Femur (tissue), 1 donor: Measurements from ENCODE around the gene EFHC1.

Experiments
- DNase-seq: peaks from one replicate; pipeline ENCODE4 v3.0.0-alpha.2; 2017

The EFHC1 gene

GRCh38 chr6:52564856-52565255 is 144.7 kb downstream of the EFHC1 start:
- DNase-seq = no peak

GRCh38 chr6:52566201-52566600 is 146.1 kb downstream of the EFHC1 start:
- no peak for DNase-seq

- DNase-seq = no peak
Observed at GRCh38 chr6:52566853-52567279, 146.7 kb downstream of the EFHC1 start.

GRCh38 chr6:52568320-52568719 is 148.2 kb downstream of the EFHC1 start:
- no peak for DNase-seq

- DNase-seq = peak; percentile 85
Observed at GRCh38 chr6:52570291-52570700, 150.2 kb downstream of the EFHC1 start.

- peak; percentile 53 for DNase-seq
Observed at GRCh38 chr6:52571099-52571755, 151.1 kb downstream of the EFHC1 start.

GRCh38 chr6:52572536-52572935 is 152.4 kb downstream of the EFHC1 start:
- DNase-seq = no peak

GRCh38 chr6:52573295-52573694 is 153.2 kb downstream of the EFHC1 start:
- DNase-seq = no peak
